EL (cell line): ENCODE measurements around the gene ADCY9.

Experiments
- DNase-seq: peaks from one replicate; pipeline ENCODE4 v3.0.0-alpha.2; 2016

ADCY9 gene

DNA sequence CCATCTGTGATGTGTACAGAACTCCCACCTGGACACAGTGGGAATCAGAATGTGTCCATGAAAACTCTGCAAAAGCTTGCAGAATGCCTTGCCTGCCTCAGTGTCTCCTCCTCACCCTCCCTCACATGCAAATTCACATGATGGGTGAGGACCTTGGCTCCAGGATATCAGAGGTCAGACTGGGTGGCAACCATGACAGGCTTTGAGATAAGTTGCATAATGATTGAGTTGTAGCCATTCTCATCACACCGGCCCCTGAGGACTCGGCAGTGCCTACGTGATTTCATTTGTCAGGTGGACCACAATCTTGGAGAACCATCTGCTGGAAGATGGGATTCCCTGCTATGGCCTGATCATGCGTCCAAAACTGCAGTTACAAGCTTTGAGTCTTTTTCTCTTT lies 3.9 kb upstream of the ADCY9 start:
- no peak for DNase-seq

DNA sequence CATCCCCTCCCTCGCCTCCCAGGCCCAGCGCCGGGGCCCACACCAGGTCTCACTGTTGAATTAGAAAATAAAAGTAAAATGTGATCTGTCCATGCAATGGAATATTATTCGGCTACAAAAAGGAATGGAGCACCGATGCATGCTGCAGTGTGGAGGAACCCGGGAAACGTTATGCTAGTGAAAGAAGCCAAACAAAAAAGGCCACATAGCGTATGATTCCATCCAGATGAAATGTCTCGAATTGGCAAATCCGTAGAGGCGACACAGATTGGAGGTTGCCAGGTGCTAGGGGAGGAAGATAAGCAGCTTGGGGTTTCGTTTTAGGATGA lies 972 bp upstream of the ADCY9 start:
- DNase-seq: no peak

DNA sequence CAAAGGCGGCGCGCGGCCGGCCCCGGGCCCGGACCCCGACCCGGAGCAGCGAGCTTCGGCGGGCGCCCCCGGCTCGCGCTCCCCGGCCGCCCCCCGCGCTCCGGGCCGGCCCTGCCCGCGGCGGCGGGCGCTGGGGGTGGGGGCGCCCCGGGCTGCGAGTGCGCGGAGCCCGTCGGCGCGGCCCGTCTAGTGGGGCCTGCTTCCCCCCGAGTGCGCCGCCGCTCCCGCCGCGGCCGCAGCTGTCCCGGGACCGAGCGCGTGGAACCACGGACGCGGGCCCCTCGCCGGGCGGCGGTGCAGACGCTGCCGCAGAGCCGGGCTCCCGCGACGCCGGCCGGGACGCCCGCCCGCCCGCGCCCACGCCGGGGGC lies 308 bp downstream of the ADCY9 start:
- DNase-seq: no peak

DNA sequence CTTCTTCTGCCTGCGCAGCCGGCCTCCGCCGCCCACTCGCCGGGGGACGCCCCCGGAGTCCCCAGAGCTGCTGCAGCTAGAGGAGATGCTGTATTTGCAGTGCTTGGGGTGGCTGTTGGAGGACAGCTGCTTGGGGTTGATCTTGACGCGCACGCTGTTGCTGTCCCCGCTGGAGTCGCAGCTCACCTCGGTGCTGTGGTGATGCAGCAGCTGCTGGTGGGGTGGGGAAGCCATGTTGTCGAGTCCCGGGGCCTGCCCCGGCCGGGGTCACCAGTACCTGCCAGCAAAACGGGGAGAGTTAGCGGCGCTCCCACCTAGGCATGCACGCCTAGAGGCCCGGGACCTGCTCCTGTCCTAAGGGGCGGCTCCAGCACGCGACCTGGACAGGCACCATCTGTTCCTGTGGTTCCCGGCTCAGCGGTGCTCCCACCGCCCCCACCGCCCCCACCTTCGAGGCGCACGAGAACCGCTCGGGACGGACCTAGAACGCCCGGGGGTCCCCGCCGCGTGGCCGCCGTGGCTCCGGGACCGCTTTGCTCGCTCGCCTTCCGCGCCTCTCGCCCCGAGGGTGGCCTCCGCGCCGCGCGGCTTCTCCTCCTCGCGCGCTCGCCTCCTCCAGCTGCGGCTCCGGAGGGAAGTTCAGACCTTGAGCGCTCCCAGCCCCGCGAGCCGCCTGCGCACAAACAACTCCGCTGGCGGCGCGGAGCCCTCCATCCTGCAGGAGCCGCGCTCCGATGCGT lies 863 bp downstream of the ADCY9 start:
- DNase-seq: peak; percentile 68

DNA sequence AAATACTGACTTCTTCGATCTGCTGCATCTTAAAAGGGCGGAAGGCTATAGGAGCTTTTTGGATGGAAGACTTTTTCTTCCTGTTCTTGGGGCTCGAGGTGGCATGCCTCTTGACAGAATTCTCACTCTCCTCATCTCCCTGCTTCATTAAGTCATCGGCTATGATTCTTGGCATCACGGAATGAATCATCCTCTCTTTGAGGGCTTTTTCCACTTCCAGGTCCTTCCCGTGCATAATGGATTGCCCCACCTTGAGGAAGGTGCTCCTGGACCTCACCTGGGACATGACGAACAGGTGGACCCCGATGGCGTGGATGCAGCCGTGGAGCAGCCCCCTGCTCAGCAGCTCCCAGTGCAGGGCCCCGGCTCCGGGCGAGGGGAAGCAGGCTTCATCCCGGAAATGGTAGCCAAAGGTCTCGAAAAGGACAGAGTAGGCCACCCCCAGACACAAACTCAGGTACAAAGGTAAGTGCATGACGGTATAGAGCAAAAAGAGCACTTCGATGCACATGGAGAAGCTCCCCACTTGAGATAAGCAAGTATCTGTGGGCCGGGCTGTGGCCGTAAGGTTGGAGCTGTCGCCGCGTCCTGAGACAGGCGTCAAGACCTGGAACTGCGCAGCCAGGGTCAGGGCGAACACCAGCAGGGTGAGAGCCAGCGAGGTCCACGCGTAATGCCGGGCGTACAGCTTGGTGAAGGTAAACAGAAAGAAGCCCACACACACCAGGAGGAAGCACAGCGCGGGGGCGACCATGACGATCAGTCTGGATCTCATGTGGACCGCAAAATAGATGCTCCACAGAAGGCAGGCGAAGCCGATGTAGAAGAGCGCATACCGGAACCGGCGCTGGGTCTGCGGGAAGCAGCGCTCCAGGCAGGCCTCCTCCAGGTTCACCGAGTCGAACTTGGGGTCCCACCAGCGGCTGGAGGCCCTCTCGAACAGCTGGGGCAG lies 1.7 kb downstream of the ADCY9 start:
- no peak for DNase-seq

DNA sequence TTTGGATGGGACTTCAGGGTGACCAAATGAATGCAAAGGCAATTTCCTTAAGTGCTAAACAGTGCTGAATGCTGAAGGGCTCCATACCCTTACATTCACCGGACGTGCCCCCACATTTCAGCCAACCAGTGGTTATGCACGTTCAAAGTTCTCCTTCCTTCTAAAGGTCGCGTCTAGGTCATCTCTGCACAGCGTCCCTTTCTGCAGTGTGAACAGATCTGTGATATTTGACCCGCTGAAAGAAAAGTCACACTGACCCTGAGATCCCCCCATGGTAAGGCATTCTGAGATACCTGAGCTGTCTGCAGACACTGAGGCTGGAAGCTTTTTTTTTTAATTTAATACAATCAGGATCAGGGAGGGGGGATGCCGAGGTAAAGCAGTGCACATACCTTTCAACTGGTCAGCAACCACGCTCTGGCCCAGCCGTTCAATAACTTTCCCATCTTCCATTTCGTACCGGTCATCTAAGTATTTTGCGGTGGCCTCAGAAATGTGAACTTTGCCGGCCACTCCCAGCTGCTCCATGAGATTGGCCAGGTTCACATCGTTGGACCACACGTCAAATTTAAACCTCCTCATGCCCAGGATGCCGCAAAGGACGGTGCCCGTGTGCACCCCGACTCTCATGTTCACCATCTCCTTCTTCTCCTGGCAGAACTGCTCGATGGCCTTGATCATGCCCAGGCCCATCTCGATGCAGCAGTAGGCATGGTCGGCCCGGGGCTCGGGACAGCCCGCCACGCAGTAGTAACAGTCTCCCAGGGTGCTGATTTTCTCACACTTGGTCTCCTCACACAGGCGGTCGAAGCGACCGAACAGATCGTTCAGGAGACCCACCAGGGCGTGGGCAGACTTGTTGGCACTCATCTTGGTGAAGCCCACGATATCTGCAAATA lies 2.6 kb downstream of the ADCY9 start:
- no peak for DNase-seq

DNA sequence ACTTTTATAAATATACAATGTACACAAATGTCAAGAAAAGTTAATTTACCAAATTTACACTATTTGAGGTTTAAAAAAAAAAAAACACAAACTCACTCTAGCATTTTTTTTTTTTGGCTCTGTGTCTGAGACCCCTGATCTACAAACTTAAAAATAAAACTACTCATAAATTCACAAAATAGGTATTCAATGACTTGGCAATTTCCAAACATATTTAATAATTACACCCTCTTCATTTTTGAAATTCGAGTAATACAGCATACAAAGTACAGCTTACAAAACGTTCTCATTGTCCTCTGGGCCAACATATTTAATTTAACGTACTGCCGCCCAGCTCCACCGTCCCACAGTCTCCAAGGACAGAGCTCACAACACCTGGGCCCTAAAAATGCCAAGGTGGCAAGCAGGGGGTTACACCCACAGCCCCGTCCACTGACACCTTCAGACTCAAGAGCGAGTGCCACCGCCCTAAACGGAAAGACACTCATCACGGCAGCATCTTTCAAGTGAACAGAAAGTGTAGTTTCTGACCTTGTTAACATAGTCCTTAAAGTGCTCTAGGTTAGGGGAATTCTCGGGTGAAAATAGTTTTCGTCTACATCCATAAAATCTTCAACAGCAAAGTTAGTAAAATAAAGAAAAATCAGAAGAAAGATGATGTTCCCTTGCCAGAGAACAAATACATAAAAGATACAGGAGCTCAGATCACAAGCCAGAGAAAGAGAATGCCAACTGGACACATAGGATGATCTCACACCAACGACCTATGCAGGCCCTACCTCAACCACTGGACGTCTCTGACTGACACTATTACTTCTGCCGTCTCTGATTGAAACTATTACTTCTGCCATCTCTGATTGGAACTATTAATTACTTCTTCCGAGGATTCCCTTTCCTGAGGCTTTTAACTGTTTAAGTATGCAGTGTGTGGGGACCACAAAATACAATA lies 4.2 kb downstream of the ADCY9 start:
- peak; percentile 49 for DNase-seq

DNA sequence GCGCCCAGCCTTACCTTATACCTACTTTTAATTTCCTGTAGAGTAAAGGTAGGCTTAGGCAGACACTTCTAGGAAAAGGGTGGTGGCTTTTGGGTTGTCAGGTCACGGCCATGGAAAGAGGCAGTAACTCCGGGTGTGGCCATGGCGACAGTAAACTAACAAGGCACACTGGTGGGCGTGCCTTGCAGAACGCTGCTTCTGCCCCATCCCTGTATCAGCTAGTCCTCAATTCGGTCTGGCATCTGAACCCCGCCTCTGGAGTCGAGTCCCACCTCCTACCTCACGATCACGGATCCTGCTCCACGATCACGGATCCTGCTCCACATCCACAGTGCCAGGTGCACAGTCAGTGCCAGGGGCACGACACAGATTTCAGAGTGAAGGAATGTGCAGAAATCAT lies 5.6 kb downstream of the ADCY9 start:
- no peak for DNase-seq

DNA sequence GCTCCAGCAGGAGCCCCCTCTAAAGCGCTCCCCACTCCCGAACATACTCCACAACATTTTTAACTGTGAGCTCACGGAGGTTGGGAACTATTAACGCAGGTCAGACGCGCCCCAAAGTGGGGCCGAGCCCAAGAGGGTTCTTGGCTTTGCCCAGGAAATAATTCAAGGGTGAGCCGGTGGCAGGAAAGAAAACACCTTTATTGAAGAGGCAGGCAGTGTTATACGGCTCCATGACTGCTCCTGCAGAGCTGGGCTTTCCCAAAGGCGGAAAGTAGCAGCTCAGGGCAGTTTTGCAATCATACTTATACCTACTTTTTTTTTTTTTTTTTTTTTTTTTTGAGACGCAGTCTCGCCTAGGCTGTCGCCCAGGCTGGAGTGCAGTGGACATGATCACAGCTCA lies 6.2 kb downstream of the ADCY9 start:
- DNase-seq: no peak

DNA sequence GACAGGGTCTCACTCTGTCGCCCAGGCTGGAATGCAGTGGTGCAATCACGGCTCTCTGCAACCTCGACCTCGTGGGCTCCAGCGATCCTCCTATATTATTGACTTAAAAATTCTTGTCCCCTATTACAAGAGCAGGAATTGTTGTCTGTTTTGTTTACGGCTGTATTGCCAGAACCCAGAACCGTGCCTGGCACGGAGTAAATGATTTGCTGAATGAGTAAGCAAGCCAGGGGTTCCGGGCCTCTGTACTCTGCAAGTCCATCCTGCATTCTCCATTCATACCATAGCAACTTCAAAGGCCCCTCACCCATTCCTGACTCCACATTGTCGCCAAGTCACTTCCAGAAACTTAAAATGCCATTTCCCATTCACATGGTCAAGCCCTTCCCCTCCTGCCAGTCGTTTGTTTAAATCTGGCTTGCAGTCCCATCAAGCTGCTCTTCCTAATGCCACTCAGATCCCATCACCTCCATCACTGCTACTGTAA lies 6.9 kb downstream of the ADCY9 start:
- no peak for DNase-seq

DNA sequence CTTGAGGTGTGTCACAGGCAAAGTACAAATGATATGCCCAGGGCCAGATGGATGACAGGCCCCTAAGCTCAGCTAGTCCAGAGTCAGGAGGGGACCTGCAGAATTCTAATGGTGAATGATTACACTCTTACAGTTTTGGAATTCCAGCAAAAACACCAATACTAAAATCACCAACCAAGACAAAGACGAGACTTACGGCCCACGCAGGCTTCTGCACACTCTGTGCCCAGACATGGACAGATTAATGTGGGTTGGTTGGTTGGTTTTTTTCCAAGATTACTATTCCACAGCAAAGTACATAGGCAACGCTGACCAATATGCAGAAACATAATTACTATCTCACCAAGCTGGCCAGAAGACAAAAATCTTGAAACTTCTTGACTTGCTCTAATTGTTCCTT lies 9.7 kb downstream of the ADCY9 start:
- no peak for DNase-seq

DNA sequence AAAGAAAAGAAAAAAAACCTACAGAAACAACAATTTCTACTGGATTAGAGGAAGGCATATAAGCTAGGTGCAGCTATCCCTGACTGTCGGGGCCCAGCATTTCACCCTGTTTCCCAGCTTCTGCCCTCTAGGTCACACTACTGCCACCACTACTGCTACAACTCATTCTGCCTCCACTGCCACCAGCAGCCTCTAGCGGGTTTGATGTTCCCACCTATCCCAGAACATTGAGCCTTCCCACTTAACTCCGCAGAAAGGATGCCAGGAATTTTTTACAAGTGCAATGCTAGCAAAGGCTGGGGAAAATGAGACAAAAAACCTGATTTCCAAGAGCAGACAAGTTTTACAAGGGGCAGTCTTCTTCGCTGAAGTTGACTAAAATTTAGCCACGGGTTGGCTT lies 10.4 kb downstream of the ADCY9 start:
- DNase-seq: no peak

DNA sequence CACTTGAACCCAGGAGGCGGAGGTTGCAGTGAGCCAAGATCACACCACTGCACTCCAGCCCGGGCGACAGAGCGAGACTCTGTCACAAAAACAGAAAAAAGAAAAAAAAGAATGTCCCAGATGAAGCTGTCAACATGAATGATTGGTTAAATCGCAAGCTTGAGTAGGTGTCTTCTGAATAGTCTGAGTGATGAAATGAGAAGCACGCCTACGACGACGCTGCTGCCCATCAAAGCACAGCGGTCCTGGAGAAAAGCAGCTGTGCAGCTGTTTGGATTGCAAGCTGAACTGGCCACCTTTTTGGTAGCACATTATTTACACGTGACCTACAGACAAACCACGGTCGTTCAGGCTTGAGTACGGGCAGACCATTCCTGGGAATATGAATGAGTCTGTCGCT lies 12.5 kb downstream of the ADCY9 start:
- no peak for DNase-seq

DNA sequence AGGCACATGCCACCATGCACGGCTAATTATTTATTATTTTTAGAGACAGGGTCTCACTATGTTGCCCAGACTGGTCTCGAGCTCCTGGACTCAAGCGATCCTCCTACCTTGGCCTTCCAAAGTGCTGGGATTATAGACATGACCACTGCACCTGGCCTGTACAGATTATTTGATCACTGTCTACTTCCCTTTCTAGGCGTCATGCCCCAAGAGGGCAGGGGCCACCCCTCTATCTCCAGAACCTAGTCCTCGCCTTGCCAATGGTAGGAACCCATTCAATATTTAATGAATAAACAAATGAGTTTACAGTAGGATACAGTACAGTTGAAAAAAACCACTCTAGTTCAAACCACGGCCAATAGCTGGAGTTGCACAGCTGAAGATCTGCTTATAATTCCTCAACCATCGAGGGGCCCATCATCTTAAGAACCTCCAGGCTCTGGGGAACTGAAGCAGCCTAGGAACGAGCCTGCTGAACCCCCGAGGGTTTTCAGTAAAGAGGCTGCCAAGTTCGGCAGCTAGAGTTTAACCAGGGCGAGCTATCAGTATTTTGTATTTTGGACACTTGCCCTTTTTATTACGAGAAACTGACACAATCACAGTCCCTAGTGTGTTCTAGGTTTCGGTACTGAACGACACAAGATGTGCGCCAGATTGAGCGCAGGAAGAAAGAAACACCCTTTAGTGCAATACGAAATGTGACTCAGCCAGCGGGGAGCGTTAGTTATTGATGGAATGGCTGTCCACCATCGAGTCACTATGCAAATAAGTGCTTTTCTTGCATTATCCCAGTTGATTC lies 14.6 kb downstream of the ADCY9 start:
- no peak for DNase-seq

DNA sequence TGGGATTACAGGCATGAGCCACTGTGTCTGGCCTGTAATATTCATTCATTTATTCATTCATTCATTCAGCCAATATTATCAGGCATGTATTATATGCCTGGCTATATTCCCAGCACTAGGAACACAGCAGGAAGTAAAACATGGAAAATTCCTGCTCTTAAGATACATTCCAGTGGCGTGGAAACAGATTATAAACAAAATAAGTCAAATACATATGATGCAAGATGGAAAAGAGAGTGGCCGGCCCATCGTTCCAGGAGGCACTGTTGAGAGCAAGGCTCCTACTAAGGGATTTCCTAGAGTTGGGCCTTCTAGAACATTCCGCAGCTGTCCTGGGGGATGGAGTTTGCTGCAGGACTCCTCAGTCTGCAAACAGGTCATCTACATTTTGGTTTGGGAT lies 17.7 kb downstream of the ADCY9 start:
- no peak for DNase-seq

DNA sequence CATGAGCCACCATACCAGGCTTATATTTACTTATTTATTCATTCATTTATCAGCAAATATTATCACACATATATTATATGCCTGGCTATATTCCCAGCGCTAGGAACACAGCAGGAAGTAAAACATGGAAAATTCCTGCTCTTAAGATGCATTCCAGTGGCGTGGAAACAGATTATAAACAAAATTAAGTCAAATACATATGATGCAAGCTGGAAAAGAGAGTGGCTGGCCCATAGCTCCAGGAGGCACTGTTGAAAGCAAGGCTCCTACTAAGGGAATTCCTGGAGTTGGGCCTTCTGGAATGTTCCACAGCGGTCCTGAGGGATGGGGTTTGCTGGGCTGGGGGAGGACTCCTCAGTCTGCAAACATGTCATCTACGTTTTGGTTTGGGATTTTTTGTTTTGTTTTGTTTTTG lies 18.4 kb downstream of the ADCY9 start:
- DNase-seq: no peak

DNA sequence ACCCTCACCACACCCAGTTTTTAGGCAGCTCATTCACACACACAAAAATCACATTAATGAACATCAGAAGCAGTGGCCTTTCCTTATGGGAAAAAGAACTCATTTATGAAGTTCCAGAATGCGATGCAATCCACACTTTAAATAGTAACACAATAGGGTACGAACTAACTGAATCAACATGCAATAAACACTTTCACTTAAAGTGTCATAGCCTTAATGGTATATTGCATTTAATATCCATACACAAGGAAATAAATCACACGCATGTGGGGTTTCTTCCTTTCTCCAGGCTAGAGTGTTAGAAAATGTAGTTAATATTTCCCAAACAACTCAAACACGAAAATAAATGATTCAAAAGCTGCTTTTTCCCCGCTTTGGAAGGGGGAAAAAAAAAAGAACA lies 19.7 kb downstream of the ADCY9 start:
- DNase-seq: no peak

DNA sequence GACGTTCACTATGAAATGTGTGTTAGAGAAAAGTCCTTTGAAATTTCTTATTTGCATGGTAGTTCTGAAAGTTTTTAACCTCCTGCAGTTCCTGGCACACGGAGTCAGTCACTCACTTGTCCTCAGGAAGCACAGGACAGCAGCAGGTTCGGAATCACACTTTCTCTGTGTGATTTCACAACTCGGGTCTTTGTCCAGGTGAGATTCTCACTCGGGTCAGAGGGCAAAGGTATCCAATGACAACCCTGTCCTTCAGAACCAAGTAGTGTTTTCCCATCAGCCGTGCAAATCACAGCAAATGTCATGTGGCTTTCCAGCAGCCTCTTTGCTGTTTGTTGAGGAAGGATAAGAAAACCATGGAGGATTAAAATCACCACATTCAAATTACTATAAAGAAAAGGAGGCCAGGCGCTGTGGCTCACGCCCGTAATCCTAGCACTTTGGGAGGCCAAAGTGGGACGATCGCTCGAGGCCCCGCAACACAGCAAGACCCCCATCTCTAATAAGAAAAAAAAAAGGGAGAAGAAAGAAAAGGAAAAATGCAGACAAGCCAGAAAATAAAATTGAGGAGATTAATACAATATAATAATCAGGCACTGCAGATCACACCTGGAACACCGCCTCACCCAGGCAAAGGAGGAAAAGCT lies 22.0 kb downstream of the ADCY9 start:
- no peak for DNase-seq

DNA sequence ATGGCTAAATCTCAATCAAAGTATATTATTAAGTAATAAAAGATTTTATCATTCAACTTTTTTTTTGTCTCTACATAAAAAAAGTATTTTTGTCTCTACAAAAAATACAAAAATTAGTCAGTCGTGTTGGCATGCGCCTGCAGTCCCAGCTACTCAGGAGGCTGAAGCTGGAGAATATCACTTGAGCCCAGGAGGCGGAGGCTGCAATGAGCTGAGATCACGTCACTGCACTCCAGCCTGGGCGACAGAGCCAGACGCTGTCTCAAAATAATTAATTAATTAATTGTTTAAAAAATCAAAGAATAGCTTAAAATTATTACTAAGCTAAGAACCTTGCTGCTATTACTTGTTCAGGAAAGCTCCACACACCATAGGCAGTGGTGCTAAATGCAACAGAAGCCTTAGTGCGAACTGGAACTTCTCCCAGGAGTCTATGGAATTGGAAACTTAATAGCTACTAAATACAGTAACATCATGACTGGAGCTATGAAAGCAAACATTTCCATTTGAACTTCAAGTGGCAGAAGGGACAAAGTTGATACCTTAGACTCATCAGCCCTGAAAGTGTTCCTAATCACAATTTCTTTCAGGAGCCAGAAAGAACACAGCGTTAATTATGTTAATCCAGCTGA lies 22.6 kb downstream of the ADCY9 start:
- DNase-seq: no peak
